ENCODE measurements around the gene EFHC1.

EFHC1 gene

GRCh38 chr6:52538252-52538900 is 118.2 kb downstream of the EFHC1 start:
- DNase-seq (ENCODE audit: low read depth in 2 of 2), result no peak

DNA sequence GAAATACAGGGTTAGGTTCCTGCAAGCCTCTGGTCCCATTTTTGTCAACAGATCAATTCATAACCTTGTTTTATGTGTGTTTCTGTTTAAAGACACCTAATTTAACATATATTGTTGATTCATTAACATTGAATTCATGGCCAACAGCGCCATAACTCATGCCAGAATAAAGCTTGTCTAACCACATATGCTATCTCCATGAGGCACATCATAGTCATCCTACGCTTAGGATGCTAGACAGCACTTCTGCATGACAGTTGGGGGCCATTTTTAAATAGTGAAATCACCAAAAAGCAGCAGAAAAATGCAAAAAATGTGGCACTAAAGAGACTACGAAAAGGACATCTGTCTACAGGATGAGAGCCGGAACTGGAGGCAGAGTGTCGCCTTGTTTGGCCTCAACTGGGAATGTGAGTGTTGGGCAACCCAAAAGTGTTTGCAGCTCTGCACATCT is 118.8 kb downstream of the EFHC1 start:
- peak; percentile 82 to 85 for DNase-seq (ENCODE audit: low read depth in 2 of 2)

- DNase-seq (ENCODE audit: low read depth in 2 of 2), result no peak
Observed at GRCh38 chr6:52539607-52540006, 119.5 kb downstream of the EFHC1 start.

DNA sequence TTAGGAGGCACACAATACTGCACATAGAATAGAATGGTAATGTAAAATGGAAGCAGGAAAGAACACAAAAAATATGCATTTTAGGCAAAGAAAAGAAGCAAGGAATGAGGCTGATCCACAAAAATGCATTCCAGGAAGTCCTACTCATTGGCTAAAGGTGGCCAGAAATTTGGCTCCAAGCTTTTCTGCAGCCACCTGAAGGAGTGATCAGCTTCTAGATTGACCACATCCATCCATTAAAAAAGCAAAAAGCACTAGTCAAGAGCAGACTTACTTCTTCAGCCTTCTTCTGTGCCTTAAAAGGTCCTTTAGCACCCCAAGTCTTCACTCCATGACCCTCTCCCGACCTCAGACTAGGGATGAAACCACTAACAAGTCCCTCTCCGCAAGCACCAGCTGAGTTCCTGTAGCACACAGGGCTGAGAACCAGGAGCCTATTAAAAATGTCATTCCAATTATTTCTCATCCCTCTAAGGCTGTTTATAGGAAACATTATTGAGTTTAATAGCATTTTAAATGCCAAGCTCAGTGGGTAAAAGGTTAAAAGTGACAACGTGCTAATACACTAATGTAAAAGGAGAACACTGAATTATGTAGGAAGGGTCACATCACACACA is 120.3 kb downstream of the EFHC1 start:
- DNase-seq (ENCODE audit: low read depth in 2 of 2), result no peak

- DNase-seq (ENCODE audit: low read depth in 2 of 2), result no peak
Observed at GRCh38 chr6:52541135-52541534, 121.0 kb downstream of the EFHC1 start.

- no peak for DNase-seq (ENCODE audit: low read depth in 2 of 2)
Observed at GRCh38 chr6:52543262-52543661, 123.1 kb downstream of the EFHC1 start.

GRCh38 chr6:52543729-52544601 is 123.8 kb downstream of the EFHC1 start:
- no peak for DNase-seq (ENCODE audit: low read depth in 2 of 2)

GRCh38 chr6:52544602-52545405 is 124.7 kb downstream of the EFHC1 start:
- no peak for DNase-seq (ENCODE audit: low read depth in 2 of 2)

- DNase-seq (ENCODE audit: low read depth in 2 of 2), result no peak
Observed at GRCh38 chr6:52545406-52546119, 125.4 kb downstream of the EFHC1 start.

DNA sequence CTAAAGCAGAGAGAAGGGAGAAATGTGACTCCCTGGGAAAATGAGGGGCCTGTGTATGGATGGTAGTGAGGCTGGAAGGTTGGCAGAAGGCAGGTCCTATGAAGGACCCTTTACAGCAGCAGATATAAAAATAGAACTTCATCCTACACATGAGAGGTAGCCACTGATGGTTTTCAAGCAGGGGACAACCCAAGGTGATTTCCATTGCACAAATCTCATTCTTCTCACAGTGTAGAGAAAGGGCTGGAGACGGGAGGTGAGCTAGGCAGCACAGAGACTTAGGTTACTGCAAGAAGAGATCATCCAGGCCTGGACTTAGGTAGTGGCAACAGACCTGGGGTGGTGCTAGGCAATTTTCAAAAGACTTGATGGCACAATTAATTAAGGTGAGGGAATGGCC is 126.0 kb downstream of the EFHC1 start:
- DNase-seq (ENCODE audit: low read depth in 2 of 2), result no peak

DNA sequence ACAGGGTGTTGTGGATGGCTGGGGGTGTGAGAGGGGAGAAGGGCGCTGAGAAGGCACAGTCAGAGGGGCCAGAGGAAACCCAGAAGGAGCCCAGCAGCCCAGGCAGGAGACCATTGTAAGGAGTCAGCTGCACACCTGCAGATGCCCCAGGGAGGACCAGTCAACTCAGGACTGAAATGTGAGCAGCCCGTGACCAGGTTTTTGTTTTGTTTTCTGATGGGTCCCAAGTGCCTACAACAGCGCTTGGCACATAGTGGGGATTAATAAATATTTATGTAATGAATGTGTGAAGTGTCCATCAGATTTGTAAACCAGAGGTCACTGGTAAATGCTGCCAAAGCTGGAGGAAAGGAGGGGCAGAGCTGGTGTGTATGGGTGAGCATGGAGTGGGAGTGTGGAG is 126.5 kb downstream of the EFHC1 start:
- DNase-seq (ENCODE audit: low read depth in 2 of 2), result no peak

- DNase-seq (ENCODE audit: low read depth in 2 of 2), result no peak
Observed at GRCh38 chr6:52547647-52548352, 127.7 kb downstream of the EFHC1 start.

DNA sequence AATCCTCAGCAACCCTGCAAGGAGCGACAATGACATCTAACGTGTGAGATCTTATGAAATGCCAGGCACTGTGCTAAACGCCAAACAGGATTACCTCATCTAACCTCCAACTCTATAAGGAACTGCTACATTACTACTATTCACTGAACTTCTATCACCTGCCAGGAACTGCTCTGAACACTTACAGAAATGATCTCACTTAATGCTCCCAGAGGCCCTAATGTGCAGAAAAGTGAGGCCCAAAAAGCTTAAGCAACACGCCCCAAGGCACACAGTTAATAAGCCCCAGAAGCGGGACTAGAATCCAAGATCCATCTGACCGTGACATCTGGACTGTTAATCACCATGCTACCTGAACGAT is 128.2 kb downstream of the EFHC1 start:
- DNase-seq (ENCODE audit: low read depth in 2 of 2), result no peak

- no peak for DNase-seq (ENCODE audit: low read depth in 2 of 2)
Observed at GRCh38 chr6:52548999-52549398, 128.9 kb downstream of the EFHC1 start.

DNA sequence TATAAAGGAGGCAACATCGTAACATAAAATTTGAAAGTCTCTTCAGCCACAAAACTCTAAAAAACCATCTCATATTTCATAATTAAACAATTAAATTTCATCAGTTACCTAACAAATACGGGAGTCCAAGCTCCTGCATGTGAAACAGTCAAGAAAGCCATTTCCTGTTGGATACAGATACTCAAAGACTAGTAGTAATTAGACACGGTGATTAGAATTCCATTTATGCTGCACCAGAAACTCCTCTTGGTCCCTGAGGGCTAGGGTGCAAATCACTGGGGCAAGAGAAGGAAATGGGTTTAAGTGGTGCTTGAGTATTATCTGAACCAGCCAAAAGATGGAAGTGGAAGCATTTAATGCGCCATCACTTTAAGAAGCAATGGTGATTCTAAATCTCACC is 129.3 kb downstream of the EFHC1 start:
- no peak for DNase-seq (ENCODE audit: low read depth in 2 of 2)

GRCh38 chr6:52550014-52550575 is 130.0 kb downstream of the EFHC1 start:
- DNase-seq (ENCODE audit: low read depth in 2 of 2), result no peak

DNA sequence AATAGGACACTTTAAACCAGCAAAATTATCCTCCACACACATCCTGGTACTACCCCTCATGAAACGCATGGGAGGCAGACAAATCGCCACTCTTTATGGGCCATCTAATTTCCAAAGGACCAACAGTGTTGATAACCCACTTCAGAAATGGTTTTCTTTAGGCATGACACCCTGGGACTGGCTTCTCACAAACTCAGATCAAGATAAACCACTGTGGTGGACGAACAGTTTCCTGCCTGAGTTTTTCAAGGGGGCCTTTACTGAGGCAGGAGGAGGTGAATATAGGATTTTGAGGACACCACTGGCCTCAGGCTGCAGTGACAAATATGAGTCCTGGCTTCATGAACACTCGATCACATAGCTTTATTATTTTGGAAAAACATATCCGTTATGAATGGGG is 130.7 kb downstream of the EFHC1 start:
- no peak for DNase-seq (ENCODE audit: low read depth in 2 of 2)

DNA sequence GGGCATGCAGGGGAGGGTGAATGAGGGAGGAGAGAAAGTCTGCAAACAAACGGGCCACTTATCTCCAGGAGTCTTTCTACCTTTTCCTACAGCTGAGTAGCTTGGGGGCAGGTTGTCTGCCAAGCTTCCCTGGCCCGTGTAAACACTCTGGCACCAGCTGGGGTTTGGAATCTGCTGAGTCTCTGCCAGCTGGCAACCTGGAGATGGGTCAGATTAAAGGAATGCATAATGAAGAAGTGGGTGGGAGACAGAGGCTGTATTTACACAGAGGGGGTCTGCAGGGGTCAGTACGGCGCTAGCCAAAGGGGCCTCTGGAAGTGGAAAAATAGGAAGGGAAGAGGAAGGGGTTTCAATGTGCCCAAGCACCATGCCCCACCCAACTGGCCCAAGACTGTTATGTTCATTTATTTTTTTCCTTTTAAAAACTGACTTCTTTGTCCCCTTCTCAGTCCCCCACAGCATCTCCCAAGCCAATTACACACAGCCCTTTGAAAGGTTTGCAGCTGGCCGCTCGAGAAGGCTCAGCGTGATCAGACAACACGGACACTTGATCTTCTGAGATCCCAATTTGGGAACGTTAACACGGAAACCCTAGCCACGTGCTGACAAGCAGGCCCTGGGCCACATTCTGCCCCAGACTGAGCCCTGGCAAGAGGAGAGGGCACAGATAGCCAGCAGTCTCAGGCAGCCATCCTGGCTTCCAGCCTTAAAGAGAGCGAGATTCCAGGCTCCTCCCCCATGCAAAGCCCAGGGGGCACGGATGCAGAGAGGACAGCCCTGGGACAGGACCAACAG is 131.5 kb downstream of the EFHC1 start:
- DNase-seq (ENCODE audit: low read depth in 2 of 2), result peak in 1 of 2 experiments; percentile 64

DNA sequence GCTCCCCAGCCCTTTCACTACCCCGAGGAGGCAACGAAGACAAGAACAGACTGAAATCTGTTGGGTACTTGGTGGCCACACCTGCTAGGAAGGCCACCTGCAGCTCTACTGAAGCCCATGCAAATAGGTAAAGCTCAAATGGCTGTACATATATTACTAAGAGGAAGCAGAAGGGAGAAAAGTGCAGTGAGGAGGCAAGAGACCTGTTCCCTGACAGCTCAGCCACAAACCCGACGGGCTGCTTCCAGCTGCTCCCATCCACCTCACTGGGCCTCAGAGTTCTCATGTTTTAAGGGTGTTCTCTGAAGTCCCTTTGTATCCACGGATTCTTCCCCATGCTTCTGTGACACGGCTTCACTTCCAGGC is 132.1 kb downstream of the EFHC1 start:
- DNase-seq (ENCODE audit: low read depth in 2 of 2), result no peak

GRCh38 chr6:52553158-52553557 is 133.0 kb downstream of the EFHC1 start:
- DNase-seq (ENCODE audit: low read depth in 2 of 2), result no peak
